RWPE1 (cell line): ENCODE measurements around the gene ZNF423.

ENCODE experiments used
- CTCF ChIA-PET: fragments of 350-600 bp; sonication (Branson Sonifier 250); formaldehyde crosslinking; extraction: SDS; loops from one replicate; lab custom pipeline; 2021; lab: Yijun Ruan, JAX
- POLR2A ChIA-PET: fragments of 400-600 bp; formaldehyde crosslinking; extraction: SDS; loops from one replicate; lab custom pipeline; 2020; ENCODE audit warnings: antibody characterized with exemption; ENCODE audit not compliant: low non-redundant PET; lab: Yijun Ruan, JAX
- DNase-seq: peaks from one replicate; pipeline ENCODE4 v3.0.0; 2012; ENCODE audit warnings: low spot score
- H3K27ac ChIP-seq: fragments of 450-650 bp; 2 replicates; pipeline ENCODE4 v1.5.1; 2017
- CTCF ChIP-seq: fragments of 450-650 bp; conservative IDR thresholded peaks from 2 replicates; pipeline ENCODE4 v1.5.1; 2017; ENCODE audit warnings: low read depth, mild to moderate bottlenecking

Gene ZNF423

DNA sequence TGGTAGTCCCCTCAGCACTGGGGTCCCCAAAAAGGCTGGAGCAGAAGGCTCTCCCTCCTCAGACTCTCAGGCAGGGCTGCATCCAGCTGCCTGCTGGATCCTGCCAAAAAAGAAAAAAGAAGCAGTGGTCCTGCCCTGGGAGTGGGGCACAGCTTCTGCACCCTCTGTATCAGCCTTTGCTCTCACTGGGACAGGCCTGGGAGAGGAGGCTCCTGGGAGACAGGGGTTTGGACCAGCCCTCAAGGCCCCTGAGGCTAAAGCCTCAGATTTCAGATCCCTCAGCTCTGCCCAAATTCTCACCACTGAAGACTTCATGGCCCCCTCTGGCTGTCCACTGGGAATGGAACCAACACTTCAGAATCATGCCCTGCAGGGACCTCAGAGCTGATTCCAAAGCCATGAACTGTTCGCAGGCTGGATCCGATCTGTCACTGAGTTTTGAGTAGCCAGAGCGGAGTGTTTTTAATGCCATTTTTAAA lies 385.4 kb downstream of the ZNF423 start:
- DNase-seq, result no peak
- ChIA-PET CTCF (no interaction called here), POLR2A (no interaction called here)
- no peak for TF ChIP-seq CTCF
- no peak overlapping the region for H3K27ac ChIP-seq

- DNase-seq, result no peak
- TF ChIP-seq CTCF, result no peak
- no peak overlapping the region for H3K27ac ChIP-seq
- ChIA-PET CTCF (no interaction called here), POLR2A (no interaction called here)
Measured at GRCh38 chr16:49469930-49470451, 385.9 kb downstream of the ZNF423 start.

- TF ChIP-seq CTCF, result no peak
- ChIA-PET POLR2A (no interaction called here), CTCF (no interaction called here)
- H3K27ac ChIP-seq, result no peak overlapping the region
- DNase-seq, result no peak
Measured at GRCh38 chr16:49469311-49469670, 386.6 kb downstream of the ZNF423 start.

DNA sequence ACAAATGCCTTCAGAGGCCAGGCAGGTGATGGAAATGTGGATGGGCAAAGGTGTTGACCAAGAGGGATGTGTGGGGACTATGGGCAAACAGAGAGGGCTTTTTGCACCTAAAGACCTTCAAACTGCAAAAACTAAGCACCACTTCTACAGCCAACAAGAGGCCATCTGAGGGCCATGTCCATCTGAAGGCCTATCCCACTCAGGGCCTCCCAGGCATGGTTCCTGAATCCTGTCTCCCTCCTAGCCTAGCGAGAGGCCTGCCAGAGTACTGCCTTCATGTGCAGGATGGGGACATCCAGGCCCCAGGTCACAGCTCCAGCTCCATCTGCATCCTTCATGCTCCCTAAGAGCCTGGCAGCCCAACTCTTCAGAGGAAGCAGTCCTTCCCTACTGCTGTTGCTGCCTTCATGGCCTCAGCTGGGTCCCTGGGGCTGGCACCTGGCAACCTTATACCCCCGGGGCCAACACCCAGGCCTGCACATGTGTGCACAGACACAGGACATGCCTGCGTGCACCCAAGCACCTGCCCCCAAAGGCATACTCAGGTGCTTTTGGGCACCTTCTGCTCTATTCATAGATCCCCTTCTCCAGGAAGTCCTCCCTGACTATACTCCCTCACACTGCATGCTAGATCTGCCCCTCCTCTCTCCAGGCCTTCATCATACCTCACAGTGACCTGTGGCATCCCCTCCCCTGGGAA lies 387.2 kb downstream of the ZNF423 start:
- H3K27ac ChIP-seq, result no peak overlapping the region
- CTCF ChIA-PET, result interaction anchor here (0.7 kb wide), 1 partner anchor 316 kb away, joined by 4 read pairs; no protein-coding TSS in a partner anchor
- TF ChIP-seq CTCF, result no peak
- no peak for DNase-seq
- POLR2A ChIA-PET, result no interaction called here

DNA sequence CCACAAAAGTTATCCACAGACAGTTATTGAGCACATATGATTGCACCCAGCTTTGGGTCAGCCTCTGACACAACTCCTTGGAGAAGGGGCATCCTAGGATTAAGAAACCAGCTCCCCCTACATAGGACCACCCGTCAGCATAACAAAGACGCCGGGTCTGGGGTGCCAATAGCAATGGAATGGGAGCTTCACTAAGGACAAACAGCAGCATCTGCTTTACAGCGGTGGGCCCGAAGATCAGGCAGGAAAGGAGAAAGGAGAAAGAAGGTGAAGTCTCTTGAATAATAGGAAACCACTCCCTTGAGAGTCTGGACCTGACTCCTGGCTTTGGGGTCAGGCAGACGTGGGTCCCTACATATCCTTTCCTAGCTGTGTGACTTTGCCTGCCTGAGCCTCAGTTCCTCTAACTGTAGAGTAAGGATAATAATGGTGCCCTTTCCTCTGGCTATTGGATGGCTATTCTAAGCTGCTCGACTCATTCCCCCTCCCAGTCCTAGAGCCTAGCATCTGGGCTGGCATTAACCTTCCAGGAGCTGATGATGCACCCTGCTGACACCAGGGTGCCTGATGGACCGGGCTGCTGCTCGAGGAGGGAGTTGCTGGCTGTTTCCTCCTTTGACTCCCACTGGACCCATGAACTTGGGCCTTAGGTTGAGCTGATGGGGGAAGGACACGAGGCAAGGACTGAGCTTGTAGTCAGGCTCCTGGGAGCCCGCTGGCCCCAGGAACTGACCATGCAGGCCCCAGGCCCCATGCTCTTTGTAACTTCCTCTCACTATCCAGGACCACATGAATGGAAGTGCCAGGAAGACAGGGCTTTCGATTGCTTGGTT lies 388.2 kb downstream of the ZNF423 start:
- DNase-seq, result no peak
- TF ChIP-seq CTCF, result no peak
- H3K27ac ChIP-seq, result no peak overlapping the region
- ChIA-PET CTCF (interaction anchor here (0.7 to 1.1 kb wide), 2 partner anchors 25 to 317 kb away, joined by 4 read pairs; no protein-coding TSS in a partner anchor), POLR2A (no interaction called here)

DNA sequence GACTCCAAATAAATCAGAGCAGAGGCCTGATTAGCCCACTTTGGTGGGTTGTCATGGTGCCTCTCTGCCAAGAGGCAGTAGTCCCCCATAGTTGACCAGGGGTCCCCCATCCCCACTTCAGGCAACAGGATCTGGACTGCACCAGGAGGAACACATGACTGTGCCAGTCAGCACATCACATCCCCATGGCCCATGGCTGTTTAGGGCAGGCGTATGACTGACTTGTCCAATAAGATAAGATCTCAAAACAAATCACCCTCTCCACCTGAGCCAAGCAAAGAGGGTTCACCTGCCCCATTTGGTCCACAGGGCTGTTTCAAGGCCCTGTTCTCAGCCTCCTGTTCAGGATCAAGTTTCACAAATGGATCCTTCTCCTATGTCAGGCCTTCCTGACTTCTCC lies 389.0 kb downstream of the ZNF423 start:
- POLR2A ChIA-PET, result no interaction called here
- CTCF ChIA-PET, result interaction anchor here (0.7 to 1.1 kb wide), 2 partner anchors 26 to 78 kb away, joined by 3 to 4 read pairs; no protein-coding TSS in a partner anchor
- no peak for DNase-seq
- no peak for TF ChIP-seq CTCF
- H3K27ac ChIP-seq, result no peak overlapping the region
